Uterus (tissue), 2 donors: Measurements from ENCODE around the gene MID1.

ENCODE experiments used
- CTCF ChIP-seq, 4 experiments: fragments of 200-600 bp in 2 of 4; fragments of 450-650 bp in 2 of 4; sonication (generic) in 2 of 4; IDR thresholded peaks; one replicate each; pipeline ENCODE4 v1.5.1; 2016 to 2019; ENCODE audit warnings: antibody characterized with exemption in 4 of 4, mild to moderate bottlenecking in 2 of 4, moderate library complexity in 1 of 4
- POLR2A ChIP-seq, 2 donors: fragments of 450-650 bp; IDR thresholded peaks; one replicate each; pipeline ENCODE4 v1.6.1; 2016; ENCODE audit warnings: antibody characterized with exemption in 2 of 2, mild to moderate bottlenecking in 1 of 2, moderate library complexity in 1 of 2

GRCh38 chrX:10633722-10634121, 13.3 kb upstream of the MID1 start:
- TF ChIP-seq CTCF (IDR thresholded peaks at IDR 0.05) (no peak), POLR2A (IDR thresholded peaks at IDR 0.05) (no peak)
